ENCODE data around the gene ARID1B.

- TF ChIP-seq CTCF (conservative IDR thresholded peaks at IDR 0.05): no peak
- no peak for TF ChIP-seq EZH2 (IDR thresholded peaks at IDR 0.05; ENCODE audit: low read depth)
These were observed 137.0 kb downstream of the ARID1B start for GRCh38 chr6:156914181-156914580.

Measured in PC-9 (cell line).